Stimulated activated CD4-positive, alpha-beta T cell treated with anti-CD3 and anti-CD28 coated beads, Interleukin-2, amount 100 ng/mL, for 24 hours (primary cell): ENCODE results near the gene CALHM1.
"Not testable (repeated sequence)": the region's sequence is repeated elsewhere in the genome, so short reads cannot be mapped to it uniquely, and the experiment has no call there.

Experiments used
- DNase-seq, 2 donors: peaks; one replicate each; pipeline ENCODE4 v3.0.0-alpha.2; 2020

CALHM1 gene

GRCh38 chr10:103427866-103428265 is 30.8 kb downstream of the CALHM1 start:
- no peak for DNase-seq

- no peak for DNase-seq
These were observed 35.0 kb downstream of the CALHM1 start for GRCh38 chr10:103423748-103424147.

GRCh38 chr10:103419101-103419500 is 39.6 kb downstream of the CALHM1 start:
- no peak for DNase-seq

DNA sequence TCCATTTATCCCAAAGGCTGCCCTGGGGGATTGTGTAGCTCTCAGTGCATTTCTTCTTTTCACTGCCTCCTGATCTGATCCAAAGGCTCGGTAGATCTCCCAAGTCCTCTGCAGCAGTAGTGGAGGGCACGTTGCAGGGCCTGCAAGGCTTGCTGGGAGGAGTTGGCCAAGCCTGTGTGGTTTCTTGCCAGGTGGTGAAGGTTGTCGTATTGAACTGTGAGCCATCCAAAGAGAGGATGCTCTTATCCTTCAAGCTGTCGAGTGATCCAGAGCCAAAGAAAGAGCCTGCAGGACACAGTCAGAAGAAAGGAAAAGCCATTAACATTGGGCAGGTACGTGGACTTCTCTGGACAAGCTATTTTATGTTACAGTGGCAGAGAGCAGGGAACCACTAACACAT is 41.1 kb downstream of the CALHM1 start:
- DNase-seq = no peak

GRCh38 chr10:103417148-103417469 is 41.6 kb downstream of the CALHM1 start:
- DNase-seq = not testable (repeated sequence)

DNA sequence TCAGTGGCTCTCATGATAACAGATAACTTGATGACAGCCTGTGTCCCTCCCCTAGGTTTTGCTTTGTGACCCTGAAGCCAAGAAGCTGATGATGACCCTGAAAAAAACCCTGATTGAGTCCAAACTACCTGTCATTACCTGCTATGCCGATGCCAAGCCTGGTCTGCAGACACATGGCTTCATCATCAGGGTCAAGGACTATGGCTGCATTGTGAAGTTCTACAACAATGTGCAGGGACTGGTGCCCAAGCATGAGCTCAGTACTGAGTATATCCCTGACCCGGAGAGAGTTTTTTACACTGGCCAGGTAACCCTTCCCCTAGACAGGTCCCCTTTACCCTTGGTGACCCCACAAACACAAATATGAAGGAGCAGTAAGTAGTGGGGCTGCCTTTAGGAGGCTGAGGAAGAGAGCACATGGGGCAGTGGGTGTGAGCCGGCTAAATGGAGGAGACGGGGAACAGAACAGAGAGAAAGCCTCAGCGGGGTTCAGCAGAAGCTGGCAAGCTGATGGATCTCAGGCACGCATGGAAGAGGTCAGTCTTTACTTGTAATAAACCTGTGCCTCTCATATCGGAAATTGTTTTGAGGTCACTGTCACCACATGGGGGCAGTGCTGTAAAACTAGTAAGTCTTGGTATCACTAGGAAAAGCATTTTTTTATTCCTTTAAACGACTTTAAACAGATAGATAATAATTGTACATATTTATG is 42.1 kb downstream of the CALHM1 start:
- DNase-seq = peak; percentile 47 to 53

- no peak for DNase-seq
These were observed 43.1 kb downstream of the CALHM1 start for GRCh38 chr10:103415581-103415980.

DNA sequence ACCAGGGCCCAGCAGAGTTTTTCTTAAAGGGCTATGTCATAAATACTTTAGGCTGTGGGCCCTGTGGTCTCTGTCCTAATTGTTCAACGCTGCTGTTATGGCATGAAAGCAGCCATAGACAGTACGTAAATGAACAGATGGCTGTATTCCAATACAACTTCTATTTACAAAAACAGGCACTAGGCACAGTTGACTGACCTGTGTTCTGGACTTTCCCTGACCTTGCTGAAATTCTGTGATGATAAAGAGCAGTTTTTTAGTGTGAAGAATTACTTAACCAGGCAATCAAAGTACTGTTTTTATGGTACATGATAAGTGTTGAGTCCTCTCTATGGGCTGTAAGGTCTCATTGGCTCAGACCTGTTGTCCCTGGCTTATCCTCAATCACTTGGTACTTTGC is 45.1 kb downstream of the CALHM1 start:
- DNase-seq = no peak
